Coronary artery (tissue), 2 donors: ENCODE results near the gene SNX30.

Experiments
- DNase-seq: peaks from one replicate; pipeline ENCODE4 v3.0.0-alpha.2; 2017; ENCODE audit warnings: low spot score
- H3K27ac ChIP-seq, 2 donors: fragments of 200-600 bp; sonication (generic); one replicate each; pipeline ENCODE4 v1.5.1; 2016 to 2019
- H3K4me3 ChIP-seq: fragments of 200-600 bp; sonication (generic); 2 replicates; pipeline ENCODE4 v1.5.1; 2016; ENCODE audit warnings: mild to moderate bottlenecking, moderate library complexity
- CTCF ChIP-seq: fragments of 200-600 bp; sonication (generic); IDR thresholded peaks from one replicate; pipeline ENCODE4 v1.5.1; 2019; ENCODE audit warnings: antibody characterized with exemption

SNX30 gene

GRCh38 chr9:112752334-112753125, 2.0 kb downstream of the SNX30 start:
- Histone ChIP-seq H3K4me3 (peak overlapping the region; percentile 98), H3K27ac (peak overlapping the region in 1 of 2 donors; percentile 85)
- no peak for TF ChIP-seq CTCF
- no peak for DNase-seq

- no peak overlapping the region for H3K4me3 ChIP-seq
- peak overlapping the region; percentile 31 to 85 for H3K27ac ChIP-seq
- TF ChIP-seq CTCF: no peak
- DNase-seq: no peak
Measured at GRCh38 chr9:112753725-112754124, 3.2 kb downstream of the SNX30 start.

GRCh38 chr9:112754578-112754977, 4.0 kb downstream of the SNX30 start:
- no peak for TF ChIP-seq CTCF
- H3K4me3 ChIP-seq: no peak overlapping the region
- H3K27ac ChIP-seq: peak overlapping the region; percentile 27 to 73
- DNase-seq: no peak

GRCh38 chr9:112755016-112755427, 4.5 kb downstream of the SNX30 start:
- TF ChIP-seq CTCF: no peak
- Histone ChIP-seq H3K27ac (peak overlapping the region; percentile 27 to 73), H3K4me3 (peak overlapping the region; percentile 26)
- DNase-seq: no peak

- no peak for TF ChIP-seq CTCF
- Histone ChIP-seq H3K27ac (peak overlapping the region; percentile 27 to 73), H3K4me3 (no peak overlapping the region)
- DNase-seq: no peak
Measured at GRCh38 chr9:112755675-112756074, 5.1 kb downstream of the SNX30 start.

GRCh38 chr9:112757282-112757883, 6.8 kb downstream of the SNX30 start:
- DNase-seq: no peak
- Histone ChIP-seq H3K27ac (no peak overlapping the region), H3K4me3 (no peak overlapping the region)
- TF ChIP-seq CTCF: no peak

- TF ChIP-seq CTCF: no peak
- Histone ChIP-seq H3K27ac (no peak overlapping the region), H3K4me3 (no peak overlapping the region)
- DNase-seq: no peak
Measured at GRCh38 chr9:112757940-112758339, 7.4 kb downstream of the SNX30 start.
